ENCODE measurements around the gene PBX1.

GRCh38 chr1:164861632-164862031 lies 302.6 kb downstream of the PBX1 start:
- TF ChIP-seq CTCF (IDR thresholded peaks at IDR 0.05; ENCODE audit: low read depth, low read length, poor library complexity, severe bottlenecking) = no peak
- TF ChIP-seq EZH2phosphoT487 (IDR thresholded peaks at IDR 0.05; ENCODE audit: borderline replicate concordance, low read length) = no peak

Data from DOHH2 (cell line).